IMR-90 (cell line): ENCODE data around the gene SPDYC.

Experiments
- CEBPB ChIP-seq: IDR thresholded peaks from 2 replicates; pipeline ENCODE4 v1.6.1; 2012; ENCODE audit warnings: low read depth, low read length, improper control_type of control experiment
- MAFK ChIP-seq: IDR thresholded peaks from 2 replicates; pipeline ENCODE4 v1.6.1; 2012; ENCODE audit warnings: low read depth, low read length, improper control_type of control experiment
- POLR2A ChIP-seq: IDR thresholded peaks from 2 replicates; pipeline ENCODE4 v1.6.1; 2012; ENCODE audit warnings: mild to moderate bottlenecking, low read depth, low read length
- RAD21 ChIP-seq: IDR thresholded peaks from 2 replicates; pipeline ENCODE4 v1.6.1; 2012; ENCODE audit warnings: low read length, improper control_type of control experiment
- SMC3 ChIP-seq: fragments of 150-350 bp; IDR thresholded peaks from 2 replicates; pipeline ENCODE4 v1.6.1; 2016; ENCODE audit warnings: low read depth, mild to moderate bottlenecking, antibody characterized with exemption, low read length, moderate library complexity
- TF ChIP-seq, protein P1 (sequence below): conservative IDR thresholded peaks from 2 replicates; pipeline ENCODE4 v1.5.1; 2012; ENCODE audit warnings: mild to moderate bottlenecking, low read depth, low read length, improper control_type of control experiment
- TF ChIP-seq, protein P2 (sequence below): fragments of 150-350 bp; IDR thresholded peaks from 2 replicates; pipeline ENCODE4 v1.6.1; 2017; ENCODE audit warnings: mild to moderate bottlenecking, antibody characterized with exemption, low read length, low read depth

DNA sequence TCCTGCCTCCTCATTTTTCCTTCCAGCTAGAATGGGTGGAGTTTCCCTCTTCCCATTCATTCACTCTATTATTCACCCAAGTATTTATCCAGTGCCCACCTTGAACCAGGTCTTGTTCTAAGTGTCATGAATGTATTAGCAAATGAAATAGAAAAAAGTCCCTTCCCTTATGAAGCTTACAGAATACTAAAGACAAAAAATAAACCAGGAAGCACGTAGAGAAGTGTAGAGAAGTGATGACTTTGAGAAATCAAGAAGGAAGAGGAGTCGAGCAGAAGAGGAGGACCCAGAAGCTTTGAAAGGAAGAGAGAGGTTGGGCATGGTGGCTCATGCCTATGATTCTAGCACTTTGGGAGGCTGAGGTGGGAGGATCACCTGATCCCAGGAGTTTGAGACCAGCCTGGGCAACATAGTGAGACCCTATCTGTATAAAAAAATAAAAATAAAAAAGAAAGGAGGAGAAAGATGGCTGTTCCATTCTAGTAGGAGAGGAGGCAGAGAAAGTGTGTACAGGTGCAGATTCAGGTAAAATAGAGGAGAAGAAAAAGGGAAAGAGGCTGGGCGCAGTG lies 18.6 kb upstream of the SPDYC start:
- TF ChIP-seq, protein P1, sequence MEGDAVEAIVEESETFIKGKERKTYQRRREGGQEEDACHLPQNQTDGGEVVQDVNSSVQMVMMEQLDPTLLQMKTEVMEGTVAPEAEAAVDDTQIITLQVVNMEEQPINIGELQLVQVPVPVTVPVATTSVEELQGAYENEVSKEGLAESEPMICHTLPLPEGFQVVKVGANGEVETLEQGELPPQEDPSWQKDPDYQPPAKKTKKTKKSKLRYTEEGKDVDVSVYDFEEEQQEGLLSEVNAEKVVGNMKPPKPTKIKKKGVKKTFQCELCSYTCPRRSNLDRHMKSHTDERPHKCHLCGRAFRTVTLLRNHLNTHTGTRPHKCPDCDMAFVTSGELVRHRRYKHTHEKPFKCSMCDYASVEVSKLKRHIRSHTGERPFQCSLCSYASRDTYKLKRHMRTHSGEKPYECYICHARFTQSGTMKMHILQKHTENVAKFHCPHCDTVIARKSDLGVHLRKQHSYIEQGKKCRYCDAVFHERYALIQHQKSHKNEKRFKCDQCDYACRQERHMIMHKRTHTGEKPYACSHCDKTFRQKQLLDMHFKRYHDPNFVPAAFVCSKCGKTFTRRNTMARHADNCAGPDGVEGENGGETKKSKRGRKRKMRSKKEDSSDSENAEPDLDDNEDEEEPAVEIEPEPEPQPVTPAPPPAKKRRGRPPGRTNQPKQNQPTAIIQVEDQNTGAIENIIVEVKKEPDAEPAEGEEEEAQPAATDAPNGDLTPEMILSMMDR: no peak
- TF ChIP-seq CEBPB: no peak
- no peak for TF ChIP-seq RAD21
- TF ChIP-seq, protein P2, sequence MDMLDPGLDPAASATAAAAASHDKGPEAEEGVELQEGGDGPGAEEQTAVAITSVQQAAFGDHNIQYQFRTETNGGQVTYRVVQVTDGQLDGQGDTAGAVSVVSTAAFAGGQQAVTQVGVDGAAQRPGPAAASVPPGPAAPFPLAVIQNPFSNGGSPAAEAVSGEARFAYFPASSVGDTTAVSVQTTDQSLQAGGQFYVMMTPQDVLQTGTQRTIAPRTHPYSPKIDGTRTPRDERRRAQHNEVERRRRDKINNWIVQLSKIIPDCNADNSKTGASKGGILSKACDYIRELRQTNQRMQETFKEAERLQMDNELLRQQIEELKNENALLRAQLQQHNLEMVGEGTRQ: no peak
- no peak for TF ChIP-seq POLR2A
- no peak for TF ChIP-seq MAFK
- no peak for TF ChIP-seq SMC3
